OCI-LY7 (cell line): ENCODE data around the gene CRYZL1.

ENCODE experiments used
- CTCF ChIP-seq: fragments of 200-600 bp; sonication (generic); conservative IDR thresholded peaks from 2 replicates; pipeline ENCODE4 v1.5.1; 2014; ENCODE audit warnings: mild to moderate bottlenecking, antibody characterized with exemption, low read length, moderate library complexity, mixed read lengths
- EZH2phosphoT487 ChIP-seq: fragments of 200-600 bp; sonication (generic); IDR thresholded peaks from 2 replicates; pipeline ENCODE4 v1.6.1; 2018; ENCODE audit warnings: low read depth, borderline replicate concordance, mild to moderate bottlenecking, mixed run types, antibody characterized with exemption, low read length, moderate library complexity, mixed read lengths

GRCh38 chr21:33651965-33652680, 10.6 kb upstream of the CRYZL1 start:
- no peak for TF ChIP-seq CTCF
- TF ChIP-seq EZH2phosphoT487: no peak
